Activated CD8-positive, alpha-beta memory T cell treated with anti-CD3 and anti-CD28 coated beads, Interleukin-2, amount 50 U/mL, for 24 hours (primary cell): ENCODE data around the gene ITGB6.
"Not testable (repeated sequence)": the region's sequence is repeated elsewhere in the genome, so short reads cannot be mapped to it uniquely, and the experiment has no call there.

Source experiments
- DNase-seq: peaks from one replicate; pipeline ENCODE4 v3.0.0-alpha.2; 2020; ENCODE audit errors: extremely low read depth

ITGB6 gene

DNA sequence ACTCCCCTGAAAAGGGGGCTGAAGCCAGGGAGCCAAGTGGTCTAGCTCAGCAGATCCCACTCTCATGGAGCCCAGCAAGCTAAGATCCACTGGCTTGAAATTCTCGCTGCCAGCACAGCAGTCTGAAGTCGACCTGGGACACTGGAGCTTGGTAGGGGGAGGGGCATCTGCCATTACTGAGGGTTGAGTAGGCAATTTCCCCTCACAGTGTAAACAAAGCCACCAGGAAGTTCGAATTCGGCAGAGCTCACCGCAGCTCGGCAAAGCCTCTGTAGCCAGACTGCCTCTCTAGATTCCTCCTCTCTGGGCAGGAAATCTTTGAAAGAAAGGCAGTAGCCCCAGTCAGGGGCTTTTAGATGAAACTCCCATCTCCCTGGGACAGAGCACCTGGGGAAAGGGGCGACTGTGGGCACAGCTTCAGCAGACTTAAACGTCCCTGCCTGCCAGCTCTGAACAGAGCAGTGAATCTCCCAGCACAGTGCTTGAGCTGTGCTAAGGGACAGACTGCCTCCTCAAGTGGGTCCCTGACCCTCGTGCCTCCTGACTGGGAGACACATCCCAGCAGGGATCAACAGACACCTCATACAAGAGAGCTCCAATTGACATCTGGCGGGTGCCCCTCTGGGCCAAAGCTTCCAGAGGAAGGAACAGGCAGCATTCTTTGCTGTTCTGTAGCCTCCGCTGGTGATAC lies 18.8 kb downstream of the ITGB6 start:
- DNase-seq = not testable (repeated sequence)

DNA sequence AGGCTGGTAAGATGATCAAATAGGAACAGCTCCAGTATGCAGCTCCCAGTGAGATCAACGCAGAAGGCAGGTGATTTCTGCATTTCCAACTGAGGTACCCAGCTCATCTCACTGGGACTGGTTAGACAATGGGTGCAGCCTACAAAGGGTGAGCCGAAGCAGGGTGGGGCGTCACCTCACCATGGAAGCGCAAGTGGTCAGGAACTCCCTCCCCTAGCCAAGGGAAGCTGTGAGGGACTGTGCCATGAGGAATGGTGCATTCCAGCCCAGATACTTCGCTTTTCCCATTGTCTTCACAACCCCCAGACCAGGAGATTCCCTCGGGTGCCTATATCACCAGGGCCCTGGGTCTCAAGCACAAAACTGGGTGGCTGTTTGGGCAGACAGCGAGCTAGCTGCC lies 19.4 kb downstream of the ITGB6 start:
- DNase-seq = not testable (repeated sequence)

DNA sequence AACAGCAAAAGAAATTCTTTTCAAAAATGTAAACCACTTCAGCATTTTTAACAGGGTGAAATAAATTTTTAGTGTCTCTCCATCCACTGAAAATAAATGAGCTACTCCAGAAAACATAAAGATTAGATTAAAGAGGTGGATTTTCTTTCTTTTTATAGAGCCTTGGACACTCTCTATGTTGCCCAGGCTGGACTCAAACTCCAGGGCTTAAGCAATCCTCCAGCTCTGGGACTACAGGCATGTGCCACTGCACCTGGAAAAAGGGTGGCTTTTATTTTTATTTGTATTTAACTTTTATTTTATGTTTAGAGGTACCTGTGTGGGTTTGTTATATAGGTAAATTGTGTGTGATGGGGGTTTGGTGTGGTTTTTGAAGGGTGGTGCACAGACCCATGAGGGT lies 19.9 kb downstream of the ITGB6 start:
- no peak for DNase-seq

DNA sequence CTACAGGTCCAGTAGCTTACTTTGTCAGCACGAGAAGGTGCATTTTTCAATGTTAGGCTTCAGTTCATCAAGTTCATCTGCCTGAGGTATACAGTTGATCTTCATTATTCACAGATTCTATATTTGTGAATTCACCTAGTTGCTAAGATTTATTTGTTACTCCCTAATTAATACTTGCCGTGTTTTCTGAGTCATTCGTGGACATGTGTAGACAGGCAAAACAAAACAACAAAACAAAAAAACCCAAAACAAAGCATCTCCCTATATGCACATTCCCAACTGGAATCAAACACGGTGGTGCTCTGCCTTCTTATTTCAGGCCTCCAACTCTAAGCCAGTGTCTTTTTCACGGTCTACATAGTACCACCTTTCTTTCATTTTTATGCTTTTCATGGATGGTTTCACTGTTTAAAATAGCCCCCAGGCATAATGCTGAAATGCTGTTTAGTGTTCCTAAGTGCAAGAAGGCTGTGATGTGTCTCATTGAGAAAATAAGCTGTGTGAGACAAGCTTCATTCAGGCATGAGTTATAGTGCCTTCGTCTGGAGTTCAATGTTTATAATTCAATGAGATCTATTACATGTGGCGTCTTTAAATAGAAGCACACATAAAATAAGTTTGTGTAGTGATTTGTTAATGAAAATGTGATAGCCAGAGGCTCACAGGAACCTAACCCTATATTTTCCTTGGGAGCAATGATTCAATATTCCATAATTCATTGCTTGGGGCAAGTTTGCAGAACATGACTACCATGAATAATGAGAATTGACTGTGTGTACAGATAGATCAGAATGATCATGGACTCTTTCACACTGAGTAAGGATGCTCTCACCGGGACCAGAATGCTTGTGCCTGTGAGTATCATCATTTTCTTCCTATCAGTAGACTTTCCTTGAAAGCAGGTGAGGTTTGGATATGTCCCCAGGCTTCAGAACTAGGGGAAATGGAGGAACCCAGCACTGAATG lies 24.6 kb downstream of the ITGB6 start:
- DNase-seq = no peak

DNA sequence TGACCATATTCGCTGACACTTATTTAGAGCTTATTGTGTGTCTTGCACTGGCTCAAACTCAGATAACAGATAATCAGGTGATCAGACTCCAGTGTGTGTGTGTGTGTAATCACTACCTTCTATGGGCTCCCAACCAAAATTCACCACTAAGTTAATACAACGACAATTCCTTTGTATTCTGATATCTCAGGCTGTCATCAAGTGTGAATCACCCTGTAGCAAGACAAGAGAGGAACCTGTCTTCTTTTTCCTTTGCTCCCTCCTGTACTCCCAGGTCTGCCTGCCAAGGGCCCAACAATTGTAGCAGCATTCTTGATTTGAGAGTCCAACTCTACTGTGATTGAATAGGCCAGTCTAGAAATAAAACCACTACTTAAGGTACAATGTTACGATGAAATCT lies 25.8 kb downstream of the ITGB6 start:
- DNase-seq = no peak

DNA sequence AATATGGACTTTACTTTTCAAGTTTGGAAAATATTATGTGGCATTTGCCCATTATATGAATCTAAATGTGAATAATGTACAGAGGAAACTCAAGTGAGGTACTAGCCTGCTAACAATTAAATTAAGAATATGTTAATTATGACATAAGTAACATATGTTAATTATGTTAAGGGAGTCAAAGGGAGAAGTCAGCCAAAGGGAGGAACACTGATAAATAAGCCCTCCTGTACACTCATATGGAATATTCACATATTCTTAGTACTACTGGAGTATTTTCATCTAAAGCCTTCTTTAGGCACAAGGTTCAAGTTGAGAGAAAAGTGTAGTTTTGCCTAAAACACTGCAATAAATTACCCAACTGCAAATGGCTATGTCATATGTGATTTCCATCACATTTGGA lies 30.1 kb downstream of the ITGB6 start:
- no peak for DNase-seq

DNA sequence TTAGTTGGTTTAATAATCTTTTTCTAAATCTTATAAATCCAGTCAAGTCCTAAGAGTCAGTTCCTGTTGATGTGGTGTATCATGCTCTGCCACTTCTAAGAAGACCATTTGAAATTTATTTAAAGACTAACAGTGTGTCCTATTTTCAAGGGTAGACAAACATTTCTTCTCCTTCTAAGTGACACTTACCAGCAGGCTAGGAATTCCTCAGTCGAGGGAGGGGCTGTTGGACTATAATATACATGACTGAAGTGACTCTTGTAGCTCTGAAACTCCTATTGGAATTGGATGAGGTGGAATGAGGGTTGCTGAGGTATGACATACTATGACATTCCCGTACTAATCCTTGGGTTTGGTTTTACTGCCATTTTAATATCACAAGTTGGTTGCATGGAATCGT lies 30.6 kb downstream of the ITGB6 start:
- no peak for DNase-seq

DNA sequence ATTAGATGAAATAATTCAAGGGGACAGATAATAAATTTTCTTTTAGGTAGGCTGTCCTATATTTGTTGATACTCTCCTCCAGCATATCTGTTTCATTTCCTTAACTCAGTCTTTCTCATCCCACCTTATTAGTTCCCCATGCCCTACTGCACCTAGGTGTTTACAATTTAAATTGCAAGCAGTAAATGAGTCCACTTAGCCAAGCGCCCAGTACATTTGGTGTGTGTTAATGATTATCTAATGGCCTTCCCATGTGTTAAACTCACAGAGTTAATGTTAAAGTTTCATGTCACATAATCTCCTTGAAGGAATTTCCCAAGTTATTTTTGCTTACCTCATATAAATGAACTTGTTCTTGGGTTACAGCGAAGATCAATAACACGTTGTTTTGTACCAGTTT lies 31.2 kb downstream of the ITGB6 start:
- no peak for DNase-seq

- DNase-seq = no peak
Observed at GRCh38 chr2:160167089-160167740, 32.9 kb downstream of the ITGB6 start.

DNA sequence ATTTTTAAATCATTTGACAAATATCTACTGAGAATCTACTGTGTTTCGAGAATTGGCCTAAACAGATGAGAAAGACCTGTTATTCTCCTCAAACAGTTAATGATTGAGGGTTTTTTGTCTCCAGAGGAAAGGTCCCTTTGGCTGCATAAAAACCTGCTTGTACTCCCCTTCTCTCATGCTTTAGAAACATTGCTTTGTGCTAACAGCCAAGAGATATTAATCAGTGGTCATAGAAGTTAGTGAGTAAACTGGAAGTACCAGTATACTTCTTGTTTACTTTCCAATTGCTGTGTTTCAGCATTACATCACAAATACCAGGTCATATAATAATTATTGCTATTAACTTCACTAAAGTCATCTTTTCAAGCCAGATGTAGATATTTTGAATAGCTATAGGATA lies 34.1 kb downstream of the ITGB6 start:
- no peak for DNase-seq

- no peak for DNase-seq
Observed at GRCh38 chr2:160165081-160165480, 35.0 kb downstream of the ITGB6 start.

DNA sequence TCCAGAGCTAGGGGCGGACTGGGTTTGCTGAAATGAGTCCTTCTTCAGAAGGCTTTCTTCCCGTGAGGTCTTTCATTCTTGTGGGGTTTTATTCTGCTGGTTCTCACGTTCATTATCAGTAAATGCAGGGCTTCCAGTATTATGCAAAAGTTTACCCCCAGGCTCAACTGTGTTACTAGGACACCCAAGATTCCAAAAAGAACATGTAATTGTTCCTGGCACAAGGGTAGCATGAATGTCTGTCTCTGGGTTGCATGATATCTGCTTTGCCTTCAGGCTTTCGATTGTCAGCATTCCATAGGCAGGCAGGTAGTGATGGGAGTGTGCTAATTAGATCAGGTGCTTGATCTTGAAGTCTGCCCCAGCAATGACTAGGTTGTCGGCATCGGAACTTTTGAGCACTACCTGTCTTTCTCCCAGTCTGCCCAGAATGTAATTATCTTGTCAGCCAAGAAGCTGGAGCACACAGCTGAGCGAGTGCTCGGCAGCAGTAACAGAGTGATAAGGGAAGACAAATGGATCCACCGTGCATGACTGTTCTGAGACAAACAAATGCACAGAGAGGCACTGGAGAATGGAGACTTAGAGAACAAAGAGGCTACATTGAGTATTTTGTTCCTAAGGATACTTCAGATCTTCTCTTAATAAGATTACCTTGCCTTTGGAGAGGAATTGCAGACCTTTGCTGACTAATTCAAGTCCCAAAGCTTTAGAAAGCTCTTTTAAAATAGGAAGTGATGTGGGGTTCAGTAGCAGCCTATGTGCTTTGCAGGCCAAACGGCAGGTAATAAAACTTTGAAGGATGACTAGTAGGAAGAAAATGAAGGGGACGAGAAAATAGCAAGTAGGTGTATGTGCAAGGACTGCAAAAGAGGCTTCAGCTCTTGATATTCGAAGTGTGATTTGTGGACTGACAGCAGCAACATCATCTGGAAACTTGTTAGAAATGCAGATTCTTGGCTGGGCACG lies 41.9 kb downstream of the ITGB6 start:
- no peak for DNase-seq

GRCh38 chr2:160156665-160157064 lies 43.4 kb downstream of the ITGB6 start:
- no peak for DNase-seq

GRCh38 chr2:160156100-160156499 lies 44.0 kb downstream of the ITGB6 start:
- DNase-seq = no peak

- not testable (repeated sequence) for DNase-seq
Observed at GRCh38 chr2:160148419-160148818, 51.7 kb downstream of the ITGB6 start.

GRCh38 chr2:160145471-160145870 lies 54.6 kb downstream of the ITGB6 start:
- DNase-seq = no peak

GRCh38 chr2:160144280-160144990 lies 55.6 kb downstream of the ITGB6 start:
- DNase-seq = no peak

DNA sequence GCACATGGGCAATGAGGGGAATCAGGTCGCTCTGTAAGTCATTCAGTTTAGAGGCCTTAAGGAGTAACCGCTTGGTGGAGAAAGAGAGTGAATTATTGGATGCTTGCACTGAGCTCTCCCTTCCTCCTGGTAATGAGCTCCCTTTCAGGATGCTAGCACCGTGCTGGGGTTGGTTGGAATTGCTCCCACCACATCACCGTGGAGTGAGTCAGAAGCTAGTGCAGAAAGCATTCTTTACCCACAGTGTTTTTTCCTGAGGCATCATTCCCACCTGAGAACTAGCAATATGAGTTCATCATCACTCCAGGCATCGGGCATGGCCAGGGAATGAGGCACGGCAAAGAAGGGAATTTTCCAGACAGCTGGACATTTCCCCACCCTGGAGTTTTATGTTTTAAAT lies 57.6 kb downstream of the ITGB6 start:
- DNase-seq = no peak

GRCh38 chr2:160141912-160142311 lies 58.2 kb downstream of the ITGB6 start:
- DNase-seq = no peak

DNA sequence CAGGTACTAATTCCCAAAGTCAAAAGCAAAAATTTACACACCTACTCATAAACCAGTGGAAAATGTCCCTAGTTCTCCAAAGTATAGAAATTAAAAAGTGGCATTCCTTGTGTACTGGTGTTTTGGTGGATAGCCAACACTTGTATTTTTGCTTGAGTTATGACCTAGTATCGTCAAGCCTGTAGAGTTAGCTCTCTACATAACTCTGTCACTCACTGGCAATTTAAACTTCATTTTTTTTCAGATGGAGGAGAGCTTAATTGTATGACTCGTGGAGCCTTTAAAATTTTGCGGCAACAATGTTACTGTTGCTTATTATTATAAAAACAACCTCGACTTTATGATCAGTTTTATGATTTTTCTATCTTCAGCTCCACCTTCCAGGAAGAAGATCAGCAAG lies 58.7 kb downstream of the ITGB6 start:
- DNase-seq = no peak

GRCh38 chr2:160140471-160140870 lies 59.6 kb downstream of the ITGB6 start:
- DNase-seq = no peak
